Measurements from ENCODE around the gene TRAPPC10.
"Not testable (repeated sequence)": the region's sequence is repeated elsewhere in the genome, so short reads cannot be mapped to it uniquely, and the experiment has no call there.

The TRAPPC10 gene

DNA sequence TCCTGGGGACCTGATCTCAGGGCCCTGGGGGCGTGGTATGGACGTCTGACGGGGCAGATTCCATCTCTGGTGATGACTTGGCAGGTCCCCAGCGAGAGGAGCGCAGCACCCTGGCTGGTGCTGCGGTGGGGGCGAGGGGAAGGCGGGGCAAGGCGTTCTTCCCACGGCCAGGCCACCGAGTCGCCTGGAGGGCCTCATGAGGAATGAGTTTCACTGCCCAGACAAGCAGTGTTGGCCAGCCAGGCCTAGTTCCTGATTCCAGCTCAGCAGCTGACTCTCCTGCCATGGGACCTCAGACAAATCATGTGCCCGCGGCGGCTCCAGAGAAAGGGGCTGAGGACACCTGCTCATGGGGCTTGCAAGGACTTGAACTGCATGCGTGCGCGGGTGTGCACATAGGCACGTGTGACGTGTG is 142.7 kb downstream of the TRAPPC10 start:
- not testable (repeated sequence) for DNase-seq

DNA sequence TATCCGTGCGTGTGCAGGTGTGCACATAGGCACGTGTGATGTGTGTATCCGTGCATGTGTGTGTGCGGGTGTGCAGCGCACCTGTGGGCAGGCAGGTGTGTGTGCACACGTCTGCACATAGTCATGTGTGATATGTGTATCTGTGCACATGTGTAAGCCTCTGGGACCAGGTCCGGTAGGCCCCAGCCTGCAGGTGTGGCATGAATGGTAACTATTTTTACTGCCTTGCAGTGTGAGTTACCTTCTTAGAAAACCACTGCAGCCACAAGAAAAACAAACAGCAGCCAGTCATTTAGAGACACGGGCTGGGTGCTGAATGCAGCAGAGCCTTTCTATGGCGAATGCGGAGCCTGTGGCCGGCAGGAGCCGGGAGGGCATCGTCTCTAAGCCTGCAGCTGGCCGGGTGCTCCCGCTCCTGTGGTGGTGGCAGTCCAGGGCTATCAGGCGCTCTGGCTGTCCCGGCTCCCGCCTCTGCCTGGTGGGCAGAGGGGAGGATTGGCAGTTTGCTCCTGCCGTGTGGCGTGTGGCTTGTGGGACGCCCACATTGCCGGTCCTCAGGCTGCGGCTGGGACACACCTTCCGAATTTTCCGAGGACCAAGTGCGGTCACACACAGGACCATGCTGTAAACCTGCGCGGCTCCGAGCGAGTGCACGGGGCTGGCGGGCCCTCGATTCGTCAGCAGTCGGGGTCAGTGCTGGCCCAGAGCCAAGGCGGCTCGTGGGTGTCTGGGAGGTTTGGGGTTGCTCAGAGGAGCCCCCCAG is 143.3 kb downstream of the TRAPPC10 start:
- not testable (repeated sequence) for DNase-seq

- DNase-seq: not testable (repeated sequence)
Observed at GRCh38 chr21:44155994-44156380, 143.9 kb downstream of the TRAPPC10 start.

All from NCI-H526 treated with DMSO at 0.1 percent for 48 hours (cell line).